Nephron progenitor cell (in vitro differentiated cells): ENCODE data around the gene FGD2.
A peak's percentile ranks its signal among the peaks of the same experiment; 100 is the strongest.

Source experiments
- DNase-seq: peaks from one replicate; pipeline ENCODE4 v3.0.0; 2021
- H3K27ac Mint-ChIP-seq: 2 replicates; pipeline ENCODE4 v1.8.0; 2021; ENCODE audit warnings: mild to moderate bottlenecking, moderate library complexity, mixed read lengths
- H3K27me3 Mint-ChIP-seq: 2 replicates; pipeline ENCODE4 v1.8.0; 2021; ENCODE audit warnings: mild to moderate bottlenecking, low read depth, mixed read lengths; ENCODE audit not compliant: poor library complexity
- H3K36me3 Mint-ChIP-seq: 2 replicates; pipeline ENCODE4 v1.8.0; 2021; ENCODE audit warnings: low read depth, mixed read lengths
- H3K4me1 Mint-ChIP-seq: 2 replicates; pipeline ENCODE4 v1.8.0; 2021; ENCODE audit warnings: mixed read lengths
- H3K4me3 Mint-ChIP-seq: 2 replicates; pipeline ENCODE4 v1.8.0; 2021; ENCODE audit warnings: mild to moderate bottlenecking, moderate library complexity, mixed read lengths
- H3K9me3 Mint-ChIP-seq: 2 replicates; pipeline ENCODE4 v1.8.0; 2021; ENCODE audit warnings: mild to moderate bottlenecking, moderate library complexity, mixed read lengths
- TF ChIP-seq, protein P1 (sequence below): fragments of 200-600 bp; sonication (generic); IDR thresholded peaks from 2 replicates; pipeline ENCODE4 v1.5.0; 2021; ENCODE audit warnings: antibody characterized with exemption

Gene FGD2

DNA sequence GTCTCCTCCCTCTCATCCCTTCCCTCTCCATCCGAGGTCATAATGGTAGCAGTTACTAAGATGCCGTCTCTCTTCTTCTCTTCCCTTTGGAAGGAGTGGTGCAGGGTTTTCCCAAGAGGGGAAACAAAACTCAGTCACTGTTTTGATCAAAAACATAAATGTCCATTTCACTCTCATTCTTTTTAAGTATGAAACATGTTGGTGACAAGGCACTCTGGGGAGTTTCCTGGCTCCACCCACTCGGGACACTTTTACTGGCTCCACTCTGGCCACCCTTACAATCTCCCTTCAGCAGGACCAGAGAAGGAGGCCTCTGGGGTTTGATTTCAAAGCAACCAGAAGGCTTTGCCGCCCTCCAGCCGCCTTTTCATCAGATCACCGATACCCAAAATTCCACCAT is 57.0 kb downstream of the FGD2 start:
- Mint-ChIP-seq H3K4me1 (peaks cover 42% of the 10 kb centered on the region), H3K36me3 (no peaks in the 10 kb centered on the region), H3K27ac (no peak overlapping the region), H3K4me3 (no peak overlapping the region), H3K9me3 (no peaks in the 10 kb centered on the region), H3K27me3 (peaks cover 6% of the 10 kb centered on the region)
- TF ChIP-seq, protein P1, sequence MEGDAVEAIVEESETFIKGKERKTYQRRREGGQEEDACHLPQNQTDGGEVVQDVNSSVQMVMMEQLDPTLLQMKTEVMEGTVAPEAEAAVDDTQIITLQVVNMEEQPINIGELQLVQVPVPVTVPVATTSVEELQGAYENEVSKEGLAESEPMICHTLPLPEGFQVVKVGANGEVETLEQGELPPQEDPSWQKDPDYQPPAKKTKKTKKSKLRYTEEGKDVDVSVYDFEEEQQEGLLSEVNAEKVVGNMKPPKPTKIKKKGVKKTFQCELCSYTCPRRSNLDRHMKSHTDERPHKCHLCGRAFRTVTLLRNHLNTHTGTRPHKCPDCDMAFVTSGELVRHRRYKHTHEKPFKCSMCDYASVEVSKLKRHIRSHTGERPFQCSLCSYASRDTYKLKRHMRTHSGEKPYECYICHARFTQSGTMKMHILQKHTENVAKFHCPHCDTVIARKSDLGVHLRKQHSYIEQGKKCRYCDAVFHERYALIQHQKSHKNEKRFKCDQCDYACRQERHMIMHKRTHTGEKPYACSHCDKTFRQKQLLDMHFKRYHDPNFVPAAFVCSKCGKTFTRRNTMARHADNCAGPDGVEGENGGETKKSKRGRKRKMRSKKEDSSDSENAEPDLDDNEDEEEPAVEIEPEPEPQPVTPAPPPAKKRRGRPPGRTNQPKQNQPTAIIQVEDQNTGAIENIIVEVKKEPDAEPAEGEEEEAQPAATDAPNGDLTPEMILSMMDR, result no peak
- no peak for DNase-seq

DNA sequence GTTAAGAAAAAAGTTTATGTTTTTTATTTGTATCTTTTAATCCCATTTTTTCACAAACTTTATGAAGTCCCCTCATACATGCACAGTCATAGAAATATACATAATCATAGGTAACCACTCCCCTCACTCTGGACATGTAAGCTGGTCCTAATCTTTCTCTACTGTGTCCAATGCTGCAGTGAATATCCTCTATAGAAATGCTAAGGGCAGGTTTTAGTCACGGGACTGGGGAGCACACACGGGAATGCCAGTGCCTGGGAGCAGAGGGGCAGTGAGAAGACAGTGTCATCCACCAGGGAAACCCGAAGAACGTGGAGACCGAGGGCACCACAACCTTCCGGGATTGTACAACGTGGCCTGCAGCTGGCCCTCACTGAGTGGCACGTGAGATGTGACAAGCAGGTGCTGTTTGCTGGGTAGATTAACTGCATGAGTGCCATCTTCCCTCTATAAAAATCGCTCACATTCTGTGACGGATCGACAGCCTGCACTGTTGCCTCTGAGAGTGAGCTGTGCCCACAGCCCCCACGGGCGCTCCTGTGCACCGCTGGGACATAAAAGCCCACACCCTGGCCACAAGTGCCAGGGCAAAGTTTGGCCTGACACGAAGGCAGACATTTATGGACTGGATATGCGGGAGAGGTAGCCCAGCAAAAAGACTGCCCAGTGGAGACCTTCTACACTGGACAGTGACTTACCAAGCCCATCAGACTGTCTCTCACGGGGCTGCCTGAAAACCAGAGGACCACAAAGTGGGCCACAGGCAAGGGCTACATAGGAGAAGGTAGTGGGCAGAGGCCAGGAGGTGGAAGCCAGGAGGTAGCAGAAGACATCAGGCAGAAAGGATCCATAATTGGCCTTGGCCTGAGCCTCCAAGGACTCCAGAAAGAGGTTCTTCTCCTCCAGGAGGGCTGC is 63.2 kb downstream of the FGD2 start:
- Mint-ChIP-seq H3K9me3 (peaks cover 6% of the 10 kb centered on the region), H3K4me1 (peaks cover 26% of the 10 kb centered on the region), H3K27me3 (peaks cover 3% of the 10 kb centered on the region), H3K36me3 (no peaks in the 10 kb centered on the region), H3K27ac (no peak overlapping the region), H3K4me3 (no peak overlapping the region)
- TF ChIP-seq, protein P1, result no peak
- DNase-seq, result no peak

DNA sequence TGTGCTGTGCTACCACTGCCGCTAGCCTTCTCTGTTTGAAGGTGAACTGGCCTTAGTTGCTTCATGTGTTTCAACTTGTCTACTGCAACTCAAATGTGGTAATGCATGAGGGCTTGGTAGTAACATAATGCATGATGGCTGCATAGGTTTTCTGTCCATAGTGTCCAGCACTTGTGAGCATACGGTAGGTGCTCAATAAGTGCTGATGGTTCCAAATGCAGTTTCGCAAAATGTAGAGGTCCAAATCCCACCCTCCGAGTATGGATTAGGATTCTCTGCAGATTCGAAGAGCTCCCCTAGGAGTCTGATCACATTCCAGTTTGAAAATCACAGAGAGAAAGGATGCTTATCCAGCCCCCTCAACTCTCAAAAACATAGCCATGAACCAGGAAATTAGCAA is 64.2 kb downstream of the FGD2 start:
- H3K4me3 Mint-ChIP-seq, result no peak overlapping the region
- H3K36me3 Mint-ChIP-seq, result no peaks in the 10 kb centered on the region
- no peak for DNase-seq
- H3K27me3 Mint-ChIP-seq, result peaks cover 3% of the 10 kb centered on the region
- TF ChIP-seq, protein P1, result no peak
- no peak overlapping the region for H3K27ac Mint-ChIP-seq
- peaks cover 36% of the 10 kb centered on the region for H3K4me1 Mint-ChIP-seq
- H3K9me3 Mint-ChIP-seq, result peaks cover 7% of the 10 kb centered on the region

DNA sequence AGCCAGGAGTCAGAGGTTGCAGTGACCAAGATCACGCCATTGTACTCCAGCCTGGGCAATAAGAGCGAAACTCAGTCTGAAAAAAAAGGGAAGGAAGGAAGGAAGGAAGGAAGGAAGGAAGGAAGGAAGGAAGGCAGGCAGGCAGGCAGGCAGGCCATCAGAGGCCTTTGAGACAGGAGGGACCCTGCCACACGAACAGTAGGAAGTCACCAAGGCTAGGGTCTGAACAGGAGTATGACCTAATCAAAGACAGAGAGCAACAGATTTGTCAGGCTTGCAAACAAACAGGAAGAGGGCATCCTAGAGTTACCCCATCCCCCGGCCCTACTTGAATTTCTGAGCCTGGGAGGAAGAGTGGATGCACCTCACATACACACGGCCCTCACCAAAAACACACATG is 67.1 kb downstream of the FGD2 start:
- DNase-seq, result no peak
- H3K4me1 Mint-ChIP-seq, result peaks cover 48% of the 10 kb centered on the region
- peak overlapping the region; percentile 80 for H3K27ac Mint-ChIP-seq
- H3K27me3 Mint-ChIP-seq, result peaks cover 6% of the 10 kb centered on the region
- H3K4me3 Mint-ChIP-seq, result peak overlapping the region; percentile 32
- no peaks in the 10 kb centered on the region for H3K36me3 Mint-ChIP-seq
- TF ChIP-seq, protein P1, result no peak
- H3K9me3 Mint-ChIP-seq, result peaks cover 7% of the 10 kb centered on the region

DNA sequence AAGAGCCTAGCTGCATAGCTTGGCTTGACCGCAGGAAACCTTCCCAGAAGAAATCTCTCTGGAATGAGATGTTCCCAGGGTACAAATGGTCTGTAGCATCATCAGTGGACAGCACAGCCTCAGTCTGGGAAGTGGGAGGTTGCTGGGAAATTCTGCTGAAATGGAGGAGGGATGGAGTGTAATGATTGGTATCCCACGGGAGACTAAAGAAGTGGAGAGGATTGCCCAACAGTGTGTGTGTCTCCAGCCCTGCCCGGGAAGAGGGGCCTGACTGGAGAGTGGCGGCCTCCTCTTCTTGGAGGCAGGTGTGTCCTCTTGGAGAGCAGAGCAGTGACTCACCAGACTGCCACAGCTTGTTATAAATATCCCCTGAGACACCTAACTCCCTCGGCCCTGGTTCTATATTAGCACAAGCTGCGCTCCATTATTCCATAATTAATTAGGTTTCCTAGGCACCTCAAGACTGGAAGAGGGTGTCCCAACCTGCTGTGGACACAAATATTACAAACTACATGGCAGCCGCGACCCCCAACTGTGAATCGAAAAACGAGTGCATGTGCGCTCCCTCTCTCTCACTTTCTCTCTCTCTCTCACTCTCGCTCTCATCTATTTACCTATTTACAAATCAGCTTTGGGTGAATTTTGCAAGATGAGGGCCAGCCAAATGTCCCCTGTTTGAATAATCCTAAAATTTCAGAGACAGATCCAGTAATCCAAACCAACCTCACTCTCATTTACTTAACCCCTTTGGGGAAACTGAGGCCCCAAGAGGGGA is 68.8 kb downstream of the FGD2 start:
- Mint-ChIP-seq H3K4me3 (no peak overlapping the region), H3K36me3 (no peaks in the 10 kb centered on the region), H3K27me3 (peaks cover 8% of the 10 kb centered on the region), H3K4me1 (peaks cover 54% of the 10 kb centered on the region), H3K27ac (no peak overlapping the region), H3K9me3 (peaks cover 7% of the 10 kb centered on the region)
- DNase-seq, result no peak
- TF ChIP-seq, protein P1, result no peak
